ENCODE data around the gene ZNF609. TPM values are rescaled to one million over a fixed set of nuclear protein-coding genes. Genes with fewer than 3 reads are reported as not detected.

The ZNF609 gene
- total RNA-seq, 1 donor from 2014 or later, result 28.6 TPM

DNA sequence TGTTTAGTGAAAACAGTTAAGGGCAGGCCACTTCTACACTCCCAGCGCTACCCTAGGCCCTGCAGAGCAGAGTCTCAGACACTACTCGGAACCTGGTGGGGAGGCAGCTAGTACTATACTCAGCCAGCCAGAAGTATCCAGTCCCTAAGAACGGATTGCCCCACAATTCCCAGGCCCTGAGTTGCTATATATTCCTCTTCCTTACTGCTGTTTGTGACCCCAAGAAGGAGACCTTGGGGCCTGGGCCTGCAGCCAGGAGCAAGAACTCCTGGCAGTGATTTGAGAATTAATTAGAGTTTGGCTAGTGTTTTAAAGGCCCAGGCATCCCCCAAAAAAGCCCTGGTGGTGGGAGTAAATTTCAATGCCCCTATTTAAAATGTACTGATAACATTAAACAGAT is 227.3 kb downstream of the ZNF609 start:
- Mint-ChIP-seq H3K27ac (no peak overlapping the region), H3K27me3 (no peaks in the 10 kb centered on the region), H3K4me1 (peaks cover 3% of the 10 kb centered on the region), H3K4me3 (no peak overlapping the region), H3K9me3 (no peaks in the 10 kb centered on the region), H3K36me3 (ENCODE audit: low read depth) (peaks cover 77% of the 10 kb centered on the region)
- DNase-seq (no peak), ATAC-seq (ENCODE audit: low read depth) (no peak)
- intact Hi-C loops (cut with micrococcal nuclease), result loop anchor here (2.0 kb wide), 2 partner anchors 123 to 217 kb away; no protein-coding TSS in a partner anchor
- ChIA-PET CTCF (interaction anchor here (1.2 to 14.9 kb wide), 4 partner anchors 9 to 123 kb away, joined by 5 to 243 read pairs (median 19); no protein-coding TSS in a partner anchor), POLR2A (interaction anchor here (0.6 kb wide), 1 partner anchor 42 kb away, joined by 3 read pairs; no protein-coding TSS in a partner anchor)
- TF ChIP-seq, protein P1, sequence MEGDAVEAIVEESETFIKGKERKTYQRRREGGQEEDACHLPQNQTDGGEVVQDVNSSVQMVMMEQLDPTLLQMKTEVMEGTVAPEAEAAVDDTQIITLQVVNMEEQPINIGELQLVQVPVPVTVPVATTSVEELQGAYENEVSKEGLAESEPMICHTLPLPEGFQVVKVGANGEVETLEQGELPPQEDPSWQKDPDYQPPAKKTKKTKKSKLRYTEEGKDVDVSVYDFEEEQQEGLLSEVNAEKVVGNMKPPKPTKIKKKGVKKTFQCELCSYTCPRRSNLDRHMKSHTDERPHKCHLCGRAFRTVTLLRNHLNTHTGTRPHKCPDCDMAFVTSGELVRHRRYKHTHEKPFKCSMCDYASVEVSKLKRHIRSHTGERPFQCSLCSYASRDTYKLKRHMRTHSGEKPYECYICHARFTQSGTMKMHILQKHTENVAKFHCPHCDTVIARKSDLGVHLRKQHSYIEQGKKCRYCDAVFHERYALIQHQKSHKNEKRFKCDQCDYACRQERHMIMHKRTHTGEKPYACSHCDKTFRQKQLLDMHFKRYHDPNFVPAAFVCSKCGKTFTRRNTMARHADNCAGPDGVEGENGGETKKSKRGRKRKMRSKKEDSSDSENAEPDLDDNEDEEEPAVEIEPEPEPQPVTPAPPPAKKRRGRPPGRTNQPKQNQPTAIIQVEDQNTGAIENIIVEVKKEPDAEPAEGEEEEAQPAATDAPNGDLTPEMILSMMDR (IDR thresholded peaks at IDR 0.05), result no peak

DNA sequence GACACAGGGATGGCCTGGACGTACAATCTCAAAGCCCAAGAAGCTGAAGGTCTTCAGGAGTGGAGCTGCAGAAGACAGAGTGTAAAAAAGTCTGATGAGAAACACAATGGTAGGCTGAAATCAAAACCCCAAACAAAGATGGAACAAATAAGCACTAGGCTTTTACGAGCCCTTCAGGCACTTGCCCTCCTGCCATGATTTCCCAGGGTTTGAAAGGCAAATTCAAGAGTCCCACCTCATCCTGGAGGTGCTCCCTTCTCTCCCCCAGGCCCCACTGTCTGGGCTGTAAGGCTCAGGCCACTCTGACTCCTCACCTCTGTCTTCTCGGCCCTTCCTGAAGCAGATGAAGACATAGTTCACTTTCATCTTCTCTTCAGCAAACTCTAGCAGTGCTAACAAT is 228.4 kb downstream of the ZNF609 start:
- ATAC-seq (ENCODE audit: low read depth), result no peak
- Mint-ChIP-seq H3K9me3 (no peaks in the 10 kb centered on the region), H3K27ac (no peak overlapping the region), H3K4me3 (no peak overlapping the region), H3K4me1 (peaks cover 8% of the 10 kb centered on the region), H3K36me3 (ENCODE audit: low read depth) (peaks cover 76% of the 10 kb centered on the region), H3K27me3 (no peaks in the 10 kb centered on the region)
- TF ChIP-seq, protein P1 (IDR thresholded peaks at IDR 0.05), result no peak
- ChIA-PET POLR2A (interaction anchor here (0.7 kb wide), 2 partner anchors 117 to 337 kb away, joined by 7 to 13 read pairs; no protein-coding TSS in a partner anchor), CTCF (interaction anchor here (14.9 kb wide), 1 partner anchor 40 kb away, joined by 243 read pairs; no protein-coding TSS in a partner anchor)
- no peak for DNase-seq
- intact Hi-C loops (cut with micrococcal nuclease), result no loop called here

DNA sequence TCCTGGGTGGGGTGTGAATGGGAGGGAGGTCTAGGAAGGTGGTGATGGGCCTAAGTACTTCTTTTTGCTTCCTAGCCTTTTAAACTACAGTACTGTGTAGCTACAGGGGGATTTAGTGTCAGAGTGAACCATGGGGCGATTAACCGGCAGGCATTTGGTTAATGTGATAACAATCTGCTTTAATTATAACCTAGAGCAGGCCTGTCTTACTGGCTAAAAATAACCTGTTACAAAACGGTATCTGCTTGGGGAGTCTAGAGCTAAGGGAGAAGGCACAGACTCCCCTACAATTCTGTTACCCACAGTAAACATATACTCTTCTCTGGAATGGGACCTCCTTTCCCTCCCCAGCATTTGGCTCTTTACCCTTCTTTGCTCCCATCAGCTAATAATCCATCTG is 229.6 kb downstream of the ZNF609 start:
- ChIA-PET POLR2A (no interaction called here), CTCF (interaction anchor here (1.3 to 14.9 kb wide), 2 partner anchors 39 to 120 kb away, joined by 6 to 243 read pairs; no protein-coding TSS in a partner anchor)
- Mint-ChIP-seq H3K27me3 (no peaks in the 10 kb centered on the region), H3K27ac (no peak overlapping the region), H3K4me3 (no peak overlapping the region), H3K36me3 (ENCODE audit: low read depth) (peaks cover 67% of the 10 kb centered on the region), H3K4me1 (peaks cover 20% of the 10 kb centered on the region), H3K9me3 (no peaks in the 10 kb centered on the region)
- ATAC-seq (ENCODE audit: low read depth) (no peak), DNase-seq (no peak)
- intact Hi-C loops (cut with micrococcal nuclease), result no loop called here
- TF ChIP-seq, protein P1 (IDR thresholded peaks at IDR 0.05), result no peak

DNA sequence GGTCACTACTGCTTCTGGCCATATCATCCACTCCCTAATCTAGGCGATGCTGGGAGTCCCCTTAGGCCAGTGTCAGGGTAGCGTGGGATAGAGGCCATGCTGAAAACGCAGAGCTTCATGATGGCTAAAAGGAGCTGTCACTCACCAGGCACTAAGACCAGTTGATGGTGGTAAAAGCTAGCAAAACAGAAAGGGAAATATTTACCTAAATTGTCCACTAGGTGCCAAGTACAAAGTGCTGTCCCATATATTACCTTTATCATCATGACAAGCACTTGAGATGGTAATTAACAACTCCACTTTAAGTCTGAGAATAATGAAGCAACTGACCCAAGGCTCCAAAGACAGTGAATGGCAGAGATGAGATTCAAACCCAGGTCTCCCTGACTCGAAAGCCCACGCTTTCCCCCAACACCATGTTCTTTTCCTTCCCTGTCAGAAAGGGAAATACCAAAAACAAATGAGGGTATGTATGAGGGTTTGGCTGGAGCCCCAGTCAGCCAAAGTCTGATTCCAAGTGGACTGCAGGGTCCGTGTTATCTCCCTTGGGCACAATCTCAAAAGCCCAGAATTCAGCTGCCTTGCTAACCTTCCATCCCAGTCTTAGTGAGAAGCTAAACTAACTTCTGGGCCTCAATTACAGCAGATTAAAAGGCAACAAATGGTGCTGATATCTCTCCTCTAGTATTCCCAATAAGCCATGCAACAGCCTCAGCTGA is 230.4 kb downstream of the ZNF609 start:
- no peaks in the 10 kb centered on the region for H3K27me3 Mint-ChIP-seq
- TF ChIP-seq, protein P1 (IDR thresholded peaks at IDR 0.05), result no peak
- CTCF ChIA-PET, result interaction anchor here (0.7 to 14.9 kb wide), 3 partner anchors 38 to 123 kb away, joined by 4 to 243 read pairs (median 6); no protein-coding TSS in a partner anchor
- peaks cover 60% of the 10 kb centered on the region for H3K36me3 Mint-ChIP-seq (ENCODE audit: low read depth)
- no peak overlapping the region for H3K4me3 Mint-ChIP-seq
- peaks cover 27% of the 10 kb centered on the region for H3K4me1 Mint-ChIP-seq
- ATAC-seq (ENCODE audit: low read depth) (no peak), DNase-seq (no peak)
- POLR2A ChIA-PET, result interaction anchor here (0.5 to 0.6 kb wide), 2 partner anchors 143 to 1163 kb away, joined by 3 to 4 read pairs; no protein-coding TSS in a partner anchor
- intact Hi-C loops (cut with micrococcal nuclease), result no loop called here
- no peaks in the 10 kb centered on the region for H3K9me3 Mint-ChIP-seq
- H3K27ac Mint-ChIP-seq, result no peak overlapping the region

DNA sequence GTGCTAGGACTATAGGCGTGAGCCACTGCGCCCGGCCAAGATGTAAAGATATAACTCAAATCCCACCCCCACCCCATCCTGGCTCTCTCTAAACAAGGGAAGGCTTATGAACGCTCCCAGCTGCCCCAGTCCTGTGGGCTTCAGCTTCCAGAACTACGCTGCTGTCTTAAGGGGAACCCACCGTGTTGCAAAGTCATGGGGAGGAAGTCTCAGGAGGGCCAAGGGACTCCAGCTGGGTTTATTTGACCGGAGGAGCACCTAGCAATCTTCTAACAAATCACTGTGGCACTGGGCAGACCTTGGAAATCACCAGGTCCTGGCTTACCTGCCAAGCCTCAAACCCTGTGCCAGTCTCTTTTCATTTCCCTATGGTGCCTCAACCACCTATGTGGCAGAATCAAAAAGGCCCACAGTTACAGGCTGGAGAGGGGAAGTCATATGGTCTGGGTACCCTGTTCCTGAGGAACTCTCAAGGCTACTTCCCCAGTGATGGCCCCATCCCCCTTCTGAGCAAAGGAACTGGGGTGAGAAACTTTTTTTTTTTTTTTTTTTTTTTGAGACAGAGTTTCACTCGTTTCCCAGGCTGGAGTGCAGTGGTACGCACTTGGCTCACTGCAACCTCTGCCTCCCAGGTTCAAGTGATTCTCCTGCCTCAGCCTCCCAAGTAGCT is 231.7 kb downstream of the ZNF609 start:
- intact Hi-C loops (cut with micrococcal nuclease), result no loop called here
- DNase-seq (no peak), ATAC-seq (ENCODE audit: low read depth) (no peak)
- Mint-ChIP-seq H3K36me3 (ENCODE audit: low read depth) (peaks cover 51% of the 10 kb centered on the region), H3K4me1 (peaks cover 40% of the 10 kb centered on the region), H3K27me3 (no peaks in the 10 kb centered on the region), H3K27ac (no peak overlapping the region), H3K4me3 (no peak overlapping the region), H3K9me3 (no peaks in the 10 kb centered on the region)
- CTCF ChIA-PET, result interaction anchor here (14.9 kb wide), 1 partner anchor 37 kb away, joined by 243 read pairs; no protein-coding TSS in a partner anchor
- TF ChIP-seq, protein P1 (IDR thresholded peaks at IDR 0.05), result no peak
- POLR2A ChIA-PET, result no interaction called here
